Activated CD8-positive, alpha-beta T cell treated with anti-CD3 and anti-CD28 coated beads for 36 hours (primary cell): Measurements from ENCODE around the gene PAPPA2. TPM values are rescaled to one million over a fixed set of nuclear protein-coding genes. Genes with fewer than 3 reads are reported as not detected.
"Not testable (repeated sequence)": the region's sequence is repeated elsewhere in the genome, so short reads cannot be mapped to it uniquely, and the experiment has no call there.

Experiments
- ATAC-seq: fragments of 200-7000 bp; cut with Tn5 transposase; one replicate; pipeline ENCODE4 v1.10.0; 2021; ENCODE audit warnings: mild to moderate bottlenecking, moderate library complexity
- CTCF ChIA-PET: fragments of 350-600 bp; sonication (Branson Sonifier 250); formaldehyde crosslinking; loops from one replicate; lab custom pipeline; 2021; ENCODE audit warnings: antibody characterized with exemption; lab: Charles Lee
- POLR2A ChIA-PET: fragments of 350-600 bp; sonication (Branson Sonifier 250); formaldehyde crosslinking; loops from one replicate; lab custom pipeline; 2021; ENCODE audit warnings: antibody characterized with exemption; lab: Charles Lee
- DNase-seq: peaks from one replicate; pipeline ENCODE4 v3.0.0-alpha.2; 2020
- H3K27ac Mint-ChIP-seq: one replicate; pipeline ENCODE4 v1.8.0; 2021; ENCODE audit warnings: mild to moderate bottlenecking, mixed read lengths
- H3K27me3 Mint-ChIP-seq: one replicate; pipeline ENCODE4 v1.8.0; 2021; ENCODE audit warnings: mixed read lengths
- H3K36me3 Mint-ChIP-seq: one replicate; pipeline ENCODE4 v1.8.0; 2021; ENCODE audit warnings: low read depth, mixed read lengths
- H3K4me1 Mint-ChIP-seq: one replicate; pipeline ENCODE4 v1.8.0; 2021; ENCODE audit warnings: low read depth, mixed read lengths
- H3K4me3 Mint-ChIP-seq: one replicate; pipeline ENCODE4 v1.8.0; 2021; ENCODE audit warnings: mild to moderate bottlenecking, moderate library complexity, mixed read lengths
- H3K9me3 Mint-ChIP-seq: one replicate; pipeline ENCODE4 v1.8.0; 2021; ENCODE audit warnings: mixed read lengths
- CTCF ChIP-seq: fragments of 200-600 bp; IDR thresholded peaks from one replicate; pipeline ENCODE4 v1.8.0; 2022; ENCODE audit warnings: antibody characterized with exemption, mild to moderate bottlenecking
- intact Hi-C: fragments of 100-400 bp; cut with micrococcal nuclease; formaldehyde crosslinking; loops from one replicate; pipeline ENCODE4 v1.10.0; 2022
- total RNA-seq, 2 experiments: library from RNA; stranded (reverse); gene quantifications; one replicate each; pipeline ENCODE4 v1.2.3, GENCODE V29; 2021

The PAPPA2 gene
- total RNA-seq, 2 experiments from 2014 or later: 0.07 to 0.13 TPM

- ATAC-seq (no peak), DNase-seq (no peak)
- intact Hi-C loops: no loop called here
- no peaks in the 10 kb centered on the region for H3K4me1 Mint-ChIP-seq
- peaks cover 9% of the 10 kb centered on the region for H3K9me3 Mint-ChIP-seq
- H3K27ac Mint-ChIP-seq: no peak overlapping the region
- TF ChIP-seq CTCF: no peak
- ChIA-PET CTCF (no interaction called here), POLR2A (no interaction called here)
- H3K4me3 Mint-ChIP-seq: no peak overlapping the region
- H3K27me3 Mint-ChIP-seq: peaks cover 2% of the 10 kb centered on the region
- H3K36me3 Mint-ChIP-seq: no peaks in the 10 kb centered on the region
Observed at GRCh38 chr1:176744142-176744541, 281.2 kb downstream of the PAPPA2 start.

- Mint-ChIP-seq H3K4me3 (no peak overlapping the region), H3K4me1 (no peaks in the 10 kb centered on the region), H3K36me3 (no peaks in the 10 kb centered on the region), H3K27me3 (peaks cover 2% of the 10 kb centered on the region), H3K27ac (no peak overlapping the region), H3K9me3 (peaks cover 9% of the 10 kb centered on the region)
- ATAC-seq (no peak), DNase-seq (no peak)
- ChIA-PET POLR2A (no interaction called here), CTCF (no interaction called here)
- intact Hi-C loops: no loop called here
- TF ChIP-seq CTCF: no peak
Observed at GRCh38 chr1:176745945-176746344, 283.0 kb downstream of the PAPPA2 start.

- no peak for ATAC-seq
- no peak for TF ChIP-seq CTCF
- no peak overlapping the region for H3K4me3 Mint-ChIP-seq
- H3K27me3 Mint-ChIP-seq: no peaks in the 10 kb centered on the region
- DNase-seq: no peak
- ChIA-PET POLR2A (no interaction called here), CTCF (no interaction called here)
- no peaks in the 10 kb centered on the region for H3K36me3 Mint-ChIP-seq
- H3K4me1 Mint-ChIP-seq: no peaks in the 10 kb centered on the region
- intact Hi-C loops: no loop called here
- H3K9me3 Mint-ChIP-seq: peaks cover 2% of the 10 kb centered on the region
- H3K27ac Mint-ChIP-seq: no peak overlapping the region
Observed at GRCh38 chr1:176752505-176752904, 289.5 kb downstream of the PAPPA2 start.

- Mint-ChIP-seq H3K27ac (no peak overlapping the region), H3K4me3 (no peak overlapping the region), H3K36me3 (no peaks in the 10 kb centered on the region), H3K9me3 (peaks cover 2% of the 10 kb centered on the region), H3K27me3 (no peaks in the 10 kb centered on the region), H3K4me1 (no peaks in the 10 kb centered on the region)
- intact Hi-C loops: no loop called here
- CTCF ChIA-PET: no interaction called here
- ATAC-seq (no peak), DNase-seq (no peak)
- no peak for TF ChIP-seq CTCF
- POLR2A ChIA-PET: no interaction called here
Observed at GRCh38 chr1:176754676-176755075, 291.7 kb downstream of the PAPPA2 start.

GRCh38 chr1:176756817-176757216, 293.8 kb downstream of the PAPPA2 start:
- H3K36me3 Mint-ChIP-seq, H3K4me3 Mint-ChIP-seq, H3K4me1 Mint-ChIP-seq, ATAC-seq, H3K27me3 Mint-ChIP-seq, CTCF ChIA-PET, POLR2A ChIA-PET, DNase-seq, H3K9me3 Mint-ChIP-seq, H3K27ac Mint-ChIP-seq, intact Hi-C loops: not testable (repeated sequence)

GRCh38 chr1:176765608-176766007, 302.6 kb downstream of the PAPPA2 start:
- Mint-ChIP-seq H3K4me3 (no peak overlapping the region), H3K9me3 (no peaks in the 10 kb centered on the region), H3K36me3 (no peaks in the 10 kb centered on the region), H3K4me1 (no peaks in the 10 kb centered on the region), H3K27ac (no peak overlapping the region), H3K27me3 (peaks cover 4% of the 10 kb centered on the region)
- no peak for ATAC-seq
- intact Hi-C loops: no loop called here
- POLR2A ChIA-PET: no interaction called here
- TF ChIP-seq CTCF: no peak
- DNase-seq: no peak
- CTCF ChIA-PET: no interaction called here
